Limb (tissue), 2 donors: ENCODE measurements around the gene SMYD3.

Experiments used
- DNase-seq, 2 donors: peaks; one replicate each; pipeline ENCODE4 v3.0.0-alpha.2; 2016; ENCODE audit errors: extremely low spot score in 2 of 2

Gene SMYD3

GRCh38 chr1:245929224-245929623 lies 577.9 kb downstream of the SMYD3 start:
- DNase-seq, result no peak

DNA sequence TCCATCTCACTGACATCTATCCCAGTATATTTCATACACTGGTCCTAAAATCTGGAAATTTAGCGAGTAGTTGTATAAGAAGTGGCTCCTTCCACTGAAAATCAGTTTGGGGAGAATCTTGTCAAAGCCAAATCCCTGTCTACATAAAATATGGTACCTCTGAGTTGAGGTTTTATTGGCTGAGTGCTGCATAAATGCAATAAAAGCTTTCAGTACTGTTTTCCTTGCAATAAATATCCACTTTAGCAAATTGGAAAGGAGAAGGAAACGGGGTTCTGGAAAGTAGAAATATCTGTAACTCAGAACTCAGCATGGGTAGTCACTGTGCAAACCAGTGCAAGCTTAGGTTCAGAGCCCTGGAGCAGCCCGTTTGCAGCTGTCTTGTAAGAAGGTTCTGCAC lies 580.2 kb downstream of the SMYD3 start:
- DNase-seq, result no peak

GRCh38 chr1:245923215-245923614 lies 583.9 kb downstream of the SMYD3 start:
- DNase-seq, result no peak

DNA sequence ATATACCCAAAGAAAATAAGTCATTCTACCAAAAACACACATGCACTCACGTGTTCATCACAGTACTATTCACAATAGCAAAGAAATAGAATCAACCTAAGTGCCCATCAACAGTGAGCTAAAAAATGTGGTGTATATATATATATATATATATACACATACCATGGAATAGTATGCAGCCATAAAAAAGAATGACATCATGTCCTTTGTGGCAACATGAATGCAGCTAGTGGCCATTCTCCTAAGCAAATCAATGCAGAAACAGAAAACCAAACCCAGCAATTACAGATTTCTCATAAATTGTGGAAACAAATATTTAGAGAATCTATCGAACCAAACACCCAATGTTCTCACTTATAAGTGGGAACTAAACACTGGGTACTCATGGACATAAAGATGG lies 585.7 kb downstream of the SMYD3 start:
- no peak for DNase-seq

DNA sequence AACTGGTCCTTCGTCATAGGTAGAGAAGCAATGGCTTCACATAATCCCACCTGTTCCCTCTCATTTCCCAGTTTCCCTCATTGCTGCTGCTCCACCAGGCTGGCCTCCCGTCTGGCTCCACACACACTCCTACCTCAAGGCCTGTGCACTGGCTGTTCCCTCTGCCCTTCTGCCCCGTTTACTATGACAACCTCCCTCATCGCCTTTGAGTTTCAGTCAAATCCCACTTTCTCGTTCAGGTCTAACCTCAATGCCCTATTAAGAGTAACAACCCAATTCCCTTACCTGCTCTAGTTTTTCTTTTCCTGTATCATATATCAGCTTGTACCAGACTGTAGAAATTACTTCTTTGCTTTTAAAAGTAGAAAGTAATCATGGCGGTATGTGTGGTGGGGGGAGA lies 589.7 kb downstream of the SMYD3 start:
- no peak for DNase-seq

DNA sequence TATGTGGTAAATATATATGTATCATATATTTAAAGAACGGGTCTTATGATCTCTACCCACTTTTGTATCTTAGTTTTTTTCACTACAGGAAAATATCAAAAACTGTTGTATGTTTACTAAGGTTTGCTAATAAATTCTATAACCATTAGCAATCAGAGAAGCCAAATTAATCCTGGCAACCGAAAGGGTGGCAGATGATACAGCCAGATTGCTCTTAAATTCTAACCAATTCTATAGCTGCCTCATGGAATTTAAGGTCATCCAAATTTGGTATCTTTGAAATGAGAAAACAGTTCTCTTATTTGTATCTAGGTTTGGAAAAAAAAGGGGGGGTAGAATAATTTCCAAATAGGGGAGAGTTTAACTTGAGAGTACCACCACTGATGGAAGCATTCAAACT lies 591.2 kb downstream of the SMYD3 start:
- DNase-seq, result no peak

GRCh38 chr1:245915406-245915805 lies 591.7 kb downstream of the SMYD3 start:
- DNase-seq, result no peak

- DNase-seq, result no peak
Observed at GRCh38 chr1:245908543-245908942, 598.5 kb downstream of the SMYD3 start.

- DNase-seq, result no peak
Observed at GRCh38 chr1:245906207-245906606, 600.9 kb downstream of the SMYD3 start.

DNA sequence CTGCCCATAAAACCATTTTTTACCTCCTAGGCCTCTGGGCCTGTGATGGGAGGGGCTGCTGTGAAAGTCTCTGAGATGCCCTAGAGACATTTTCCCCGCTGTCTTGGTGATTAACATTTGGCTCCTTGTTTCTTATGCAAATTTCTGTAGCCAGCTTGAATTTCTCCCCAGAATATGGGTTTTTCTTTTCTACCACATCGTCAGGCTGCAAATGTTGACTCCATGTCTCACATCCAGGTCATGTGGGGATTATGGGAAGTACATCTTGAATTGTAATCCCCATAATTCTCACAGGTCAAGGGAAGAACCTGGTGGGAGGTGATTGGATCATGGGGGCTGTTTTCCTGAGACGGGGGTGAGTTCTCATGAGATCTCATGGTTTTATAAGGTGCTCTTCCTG lies 603.2 kb downstream of the SMYD3 start:
- no peak for DNase-seq

- DNase-seq, result no peak
Observed at GRCh38 chr1:245901565-245901964, 605.5 kb downstream of the SMYD3 start.

- DNase-seq, result no peak
Observed at GRCh38 chr1:245901037-245901436, 606.0 kb downstream of the SMYD3 start.

GRCh38 chr1:245898581-245898980 lies 608.5 kb downstream of the SMYD3 start:
- no peak for DNase-seq

DNA sequence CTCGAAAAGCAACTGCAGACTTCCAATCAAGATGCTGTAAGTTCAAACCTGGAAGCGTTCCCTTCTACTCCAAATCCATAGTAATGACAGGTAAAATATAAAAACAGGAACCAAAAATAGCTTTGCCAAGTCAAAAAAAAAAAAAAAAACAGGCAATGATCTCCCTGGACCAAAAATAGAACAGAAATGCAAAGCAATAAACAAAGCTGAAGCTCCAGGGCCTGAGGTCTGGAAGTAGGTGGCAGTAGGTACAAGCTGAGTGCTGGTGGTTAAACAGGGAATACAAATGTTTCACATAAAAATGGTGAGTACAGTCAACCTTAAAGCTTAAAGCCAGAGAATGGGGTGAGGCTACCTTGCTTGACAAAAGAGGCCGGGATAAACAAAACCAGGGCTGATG lies 610.8 kb downstream of the SMYD3 start:
- no peak for DNase-seq

- no peak for DNase-seq
Observed at GRCh38 chr1:245895455-245895959, 611.6 kb downstream of the SMYD3 start.

- no peak for DNase-seq
Observed at GRCh38 chr1:245894843-245895242, 612.2 kb downstream of the SMYD3 start.

DNA sequence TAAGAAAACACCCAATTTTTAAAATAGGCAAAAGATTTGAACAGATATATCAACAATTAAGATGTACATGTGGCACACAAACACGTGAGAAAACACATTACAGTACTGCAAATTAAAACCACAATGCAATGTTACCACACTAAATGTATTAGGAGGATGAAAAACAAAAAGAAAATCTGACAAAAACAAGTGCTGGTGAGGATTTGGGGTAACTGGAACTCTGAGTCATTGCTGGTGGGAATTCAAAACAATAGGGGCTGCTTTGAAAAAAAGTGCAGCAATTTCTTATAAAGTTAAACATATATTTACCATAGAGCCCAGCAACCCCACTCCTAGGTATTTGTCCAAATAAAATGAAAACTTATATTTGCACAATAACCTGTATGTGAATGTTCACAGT lies 614.1 kb downstream of the SMYD3 start:
- no peak for DNase-seq

DNA sequence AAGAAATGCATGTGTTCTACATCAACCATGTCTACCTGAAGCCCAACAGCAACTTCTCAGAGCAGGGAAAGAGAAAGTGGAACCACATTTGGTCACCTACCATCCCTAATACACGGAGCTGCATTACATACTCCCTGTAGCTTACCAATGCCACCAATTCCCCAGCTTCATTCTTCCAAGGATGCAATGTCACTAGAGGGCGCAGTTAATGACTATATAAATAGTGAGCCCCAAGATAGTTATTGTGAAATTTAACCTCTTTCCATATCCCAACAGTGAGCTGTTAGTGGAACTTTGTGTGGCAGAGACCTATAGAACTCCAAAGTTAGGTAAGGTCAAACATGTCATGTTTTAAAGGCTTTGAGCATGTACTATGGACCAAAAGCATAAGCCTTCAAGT lies 618.3 kb downstream of the SMYD3 start:
- DNase-seq, result no peak

GRCh38 chr1:245887829-245888228 lies 619.2 kb downstream of the SMYD3 start:
- no peak for DNase-seq

- DNase-seq, result no peak
Observed at GRCh38 chr1:245881767-245882391, 625.2 kb downstream of the SMYD3 start.

DNA sequence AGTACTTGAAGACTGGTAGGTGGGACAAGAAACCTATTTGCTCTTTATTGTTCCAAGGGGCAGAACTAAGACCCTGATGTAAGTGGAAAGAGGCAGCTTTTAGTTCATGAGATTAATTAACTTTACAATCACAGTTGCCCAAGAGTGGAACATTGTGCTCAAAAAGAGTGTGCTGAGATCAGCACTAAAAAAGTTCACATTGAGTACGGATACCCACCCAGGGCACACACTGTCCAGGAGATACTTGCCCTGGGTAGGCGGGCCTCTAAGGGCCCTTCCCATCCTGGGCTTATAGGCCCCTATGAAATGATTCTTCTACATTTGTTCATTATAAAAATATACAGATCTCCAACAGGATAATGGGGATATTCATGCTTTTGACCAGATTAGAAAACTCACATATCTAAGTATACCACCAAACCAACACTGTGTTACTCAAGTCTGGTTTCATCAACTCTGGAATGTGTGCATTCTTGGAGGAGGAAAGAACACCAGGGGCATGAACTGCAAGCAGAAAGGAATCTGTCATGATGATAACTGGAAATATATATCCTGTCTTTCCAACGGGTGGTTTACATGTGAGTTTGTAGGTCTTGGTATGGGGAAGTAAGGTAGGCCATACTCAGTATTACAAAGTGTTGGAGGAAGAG lies 626.2 kb downstream of the SMYD3 start:
- no peak for DNase-seq

DNA sequence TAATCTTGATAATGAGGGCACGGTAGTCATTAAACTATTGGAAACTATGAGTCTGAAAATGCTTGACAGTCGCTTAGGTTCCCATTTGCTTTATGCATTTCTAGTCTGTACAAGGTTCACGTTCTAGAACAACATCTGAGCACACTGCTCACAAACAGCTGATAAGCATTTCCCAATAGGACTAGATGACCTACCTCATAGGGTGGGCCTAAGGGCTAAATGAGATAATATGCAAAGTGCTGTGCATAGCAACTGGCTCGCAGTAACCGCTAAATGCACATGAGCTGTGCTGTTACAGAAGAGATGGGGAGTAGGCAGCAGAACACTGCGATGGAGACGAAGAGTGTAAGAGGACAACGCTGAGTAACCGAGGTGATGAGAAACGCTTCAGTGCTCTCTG lies 628.0 kb downstream of the SMYD3 start:
- no peak for DNase-seq

DNA sequence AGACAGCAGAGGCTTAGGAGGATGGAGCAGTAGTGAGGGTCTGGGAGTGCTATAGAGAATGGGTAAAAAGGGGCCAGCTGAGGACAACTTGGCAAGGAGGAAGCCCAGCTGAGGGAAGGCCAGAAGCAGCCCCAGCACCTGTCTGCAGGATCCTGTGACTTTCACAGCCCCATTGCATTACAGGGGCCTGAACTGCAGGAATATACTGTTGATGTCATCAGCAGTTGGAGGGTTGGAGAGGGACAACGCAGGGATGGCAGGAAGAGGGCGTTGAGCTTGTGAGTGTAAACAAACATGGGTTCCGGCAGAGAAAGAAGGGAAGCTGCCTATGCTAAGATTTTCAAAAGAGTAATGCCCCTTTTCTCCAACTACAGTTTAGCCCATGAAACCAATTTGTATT lies 628.5 kb downstream of the SMYD3 start:
- no peak for DNase-seq
